ENCODE measurements around the gene PACRG. TPM values are rescaled to one million over a fixed set of nuclear protein-coding genes. Genes with fewer than 3 reads are reported as not detected.

Gene PACRG
- total and polyA plus RNA-seq, 10 of the 15 experiments (the other 5 are each of a cell fraction or from before 2014, with no cell fraction given) = not detected

- no peak overlapping the region for H3K4me2 ChIP-seq (ENCODE audit: control insufficient read depth, insufficient read depth)
- no peak for DNase-seq (ENCODE audit: low read depth, low spot score)
- BruUV-seq (replicated peaks) = no TSS peak
- no peak for TF ChIP-seq ZNF24 (IDR thresholded peaks at IDR 0.05)
- TF ChIP-seq ASH2L (IDR thresholded peaks at IDR 0.05; ENCODE audit: borderline replicate concordance, low read depth) = no peak
- no peak for TF ChIP-seq NKRF (conservative IDR thresholded peaks at IDR 0.05)
- TF ChIP-seq SMARCA5 (IDR thresholded peaks at IDR 0.05) = no peak
- TF ChIP-seq ZNF592 (IDR thresholded peaks at IDR 0.05) = no peak
- TF ChIP-seq ATF2 (IDR thresholded peaks at IDR 0.05; ENCODE audit: low read length) = no peak
- no peak for TF ChIP-seq CHD2 (IDR thresholded peaks at IDR 0.05; ENCODE audit: borderline replicate concordance, low read depth, low read length)
- TF ChIP-seq RCOR1 (conservative IDR thresholded peaks at IDR 0.05; ENCODE audit: low read depth, low read length) = no peak
- no peak for TF ChIP-seq ZNF207 (IDR thresholded peaks at IDR 0.05; ENCODE audit: borderline replicate concordance)
- TF ChIP-seq ZNF274 (IDR thresholded peaks at IDR 0.05; ENCODE audit: insufficient read depth, insufficient read length) = no peak
- TF ChIP-seq RAD21 (IDR thresholded peaks at IDR 0.05; ENCODE audit: insufficient read depth, low read depth, low read length) = no peak
- H3K27ac ChIP-seq (ENCODE audit: control insufficient read depth, insufficient read depth) = no peak overlapping the region
- H3K36me3 ChIP-seq (ENCODE audit: control insufficient read depth in 2 of 2, insufficient read depth in 2 of 2, low read length in 1 of 2) = no peaks in the 10 kb centered on the region
- no peaks in the 10 kb centered on the region for H3K79me2 ChIP-seq (ENCODE audit: control insufficient read depth, insufficient read depth, low read length)
- no peaks in the 10 kb centered on the region for H3K4me1 ChIP-seq (ENCODE audit: control insufficient read depth, insufficient read depth, low read length)
- H2AFZ ChIP-seq (ENCODE audit: control insufficient read depth, low read depth, low read length) = no peak overlapping the region
- ChIA-PET SMC1A (ENCODE audit: uncharacterized antibody, unreplicated experiment) (interaction anchor here (1.5 kb wide), 1 partner anchor 9 kb away, joined by 3 read pairs; no protein-coding TSS in a partner anchor), POLR2A (no interaction called here), RAD21 (ENCODE audit: unreplicated experiment) (no interaction called here), CTCF (no interaction called here)
- no peak overlapping the region for H3K9ac ChIP-seq (ENCODE audit: control insufficient read depth, insufficient read depth, low read length)
- no peak overlapping the region for H3K4me3 ChIP-seq
- no peak for FAIRE-seq
- in situ Hi-C loops (cut with MboI) (no loop called here), intact Hi-C loops (cut with micrococcal nuclease; ENCODE audit: unreplicated experiment) (no loop called here)
- WGBS (ENCODE audit: insufficient coverage, insufficient replicate concordance, low lambda C conversion rate, missing lambda C conversion rate) = 77% methylated on average over 8 of the region's 8 CpGs
- ATAC-seq = no peak
- H3K27me3 ChIP-seq (replicated peaks in 1 of 2; ENCODE audit: control insufficient read depth in 2 of 2, insufficient read depth in 2 of 2, low read length in 1 of 2) = no peaks in the 10 kb centered on the region
- H4K20me1 ChIP-seq (ENCODE audit: control insufficient read depth, insufficient read depth) = no peaks in the 10 kb centered on the region
- no peaks in the 10 kb centered on the region for H3K9me3 ChIP-seq (replicated peaks; ENCODE audit: control insufficient read depth, insufficient read depth, low read length)
These were observed 50.8 kb downstream of the PACRG start for GRCh38 chr6:162778603-162779002.
